ENCODE data around the gene ING4. TPM values are rescaled to one million over a fixed set of nuclear protein-coding genes. Genes with fewer than 3 reads are reported as not detected.

Gene ING4
- total RNA-seq, 4 donors from 2014 or later, result 12.8 to 28.9 (median 19.7) TPM

DNA sequence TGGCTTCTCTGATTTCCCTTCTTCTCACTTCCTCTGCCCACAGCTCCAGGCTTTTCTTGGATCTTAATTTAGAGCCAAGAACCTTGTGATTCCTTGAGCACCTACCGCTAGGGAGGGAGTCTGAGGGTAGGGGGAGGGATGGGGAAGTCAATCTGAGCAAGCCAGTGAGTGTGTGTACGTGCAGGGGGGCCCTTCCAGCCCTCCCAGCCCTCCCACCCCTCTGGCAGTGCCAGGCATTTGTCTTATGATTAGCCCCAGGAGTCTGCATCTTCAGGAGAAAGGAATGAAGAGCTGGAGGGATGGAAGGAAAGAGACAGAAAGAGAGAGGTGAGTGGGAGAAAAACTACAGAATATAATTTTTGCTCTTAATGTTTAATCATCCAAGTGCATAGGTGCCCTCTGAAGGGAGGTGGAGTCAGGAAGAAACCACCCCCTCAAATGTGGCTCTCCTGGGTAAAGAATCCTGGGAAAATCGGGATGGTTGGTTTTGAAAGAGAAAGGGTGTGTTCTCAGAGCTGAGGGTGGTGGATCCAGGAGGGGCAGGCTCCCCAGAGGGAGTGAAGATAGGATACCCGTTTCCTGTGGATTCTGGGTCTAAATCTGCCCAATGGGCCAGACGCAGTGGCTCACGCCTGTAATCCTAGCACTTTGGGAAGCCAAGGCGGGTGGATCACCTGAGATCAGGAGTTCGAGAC lies 35.6 kb upstream of the ING4 start:
- TF ChIP-seq, protein P1, sequence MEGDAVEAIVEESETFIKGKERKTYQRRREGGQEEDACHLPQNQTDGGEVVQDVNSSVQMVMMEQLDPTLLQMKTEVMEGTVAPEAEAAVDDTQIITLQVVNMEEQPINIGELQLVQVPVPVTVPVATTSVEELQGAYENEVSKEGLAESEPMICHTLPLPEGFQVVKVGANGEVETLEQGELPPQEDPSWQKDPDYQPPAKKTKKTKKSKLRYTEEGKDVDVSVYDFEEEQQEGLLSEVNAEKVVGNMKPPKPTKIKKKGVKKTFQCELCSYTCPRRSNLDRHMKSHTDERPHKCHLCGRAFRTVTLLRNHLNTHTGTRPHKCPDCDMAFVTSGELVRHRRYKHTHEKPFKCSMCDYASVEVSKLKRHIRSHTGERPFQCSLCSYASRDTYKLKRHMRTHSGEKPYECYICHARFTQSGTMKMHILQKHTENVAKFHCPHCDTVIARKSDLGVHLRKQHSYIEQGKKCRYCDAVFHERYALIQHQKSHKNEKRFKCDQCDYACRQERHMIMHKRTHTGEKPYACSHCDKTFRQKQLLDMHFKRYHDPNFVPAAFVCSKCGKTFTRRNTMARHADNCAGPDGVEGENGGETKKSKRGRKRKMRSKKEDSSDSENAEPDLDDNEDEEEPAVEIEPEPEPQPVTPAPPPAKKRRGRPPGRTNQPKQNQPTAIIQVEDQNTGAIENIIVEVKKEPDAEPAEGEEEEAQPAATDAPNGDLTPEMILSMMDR (IDR thresholded peaks at IDR 0.05 in 4 of 5, conservative IDR thresholded peaks at IDR 0.05 in 1 of 5), result no peak
- TF ChIP-seq POLR2A (IDR thresholded peaks at IDR 0.05), result no peak
- in situ Hi-C loops (cut with MboI; ENCODE audit: low sequenced_read_pairs in 4 of 4), result no loop called here
- no peak for ATAC-seq
- Histone ChIP-seq H3K36me3 (no peaks in the 10 kb centered on the region), H3K4me1 (peaks cover 0 to 2% of the 10 kb centered on the region in 2 donors), H3K27ac (no peak overlapping the region), H3K27me3 (peaks cover 61 to 87% (median 77%) of the 10 kb centered on the region in 3 donors), H3K9me3 (no peaks in the 10 kb centered on the region), H3K4me3 (no peak overlapping the region)
- intact Hi-C loops (cut with DNase I; ENCODE audit: low total_unique reads), result no loop called here
- no peak for DNase-seq

DNA sequence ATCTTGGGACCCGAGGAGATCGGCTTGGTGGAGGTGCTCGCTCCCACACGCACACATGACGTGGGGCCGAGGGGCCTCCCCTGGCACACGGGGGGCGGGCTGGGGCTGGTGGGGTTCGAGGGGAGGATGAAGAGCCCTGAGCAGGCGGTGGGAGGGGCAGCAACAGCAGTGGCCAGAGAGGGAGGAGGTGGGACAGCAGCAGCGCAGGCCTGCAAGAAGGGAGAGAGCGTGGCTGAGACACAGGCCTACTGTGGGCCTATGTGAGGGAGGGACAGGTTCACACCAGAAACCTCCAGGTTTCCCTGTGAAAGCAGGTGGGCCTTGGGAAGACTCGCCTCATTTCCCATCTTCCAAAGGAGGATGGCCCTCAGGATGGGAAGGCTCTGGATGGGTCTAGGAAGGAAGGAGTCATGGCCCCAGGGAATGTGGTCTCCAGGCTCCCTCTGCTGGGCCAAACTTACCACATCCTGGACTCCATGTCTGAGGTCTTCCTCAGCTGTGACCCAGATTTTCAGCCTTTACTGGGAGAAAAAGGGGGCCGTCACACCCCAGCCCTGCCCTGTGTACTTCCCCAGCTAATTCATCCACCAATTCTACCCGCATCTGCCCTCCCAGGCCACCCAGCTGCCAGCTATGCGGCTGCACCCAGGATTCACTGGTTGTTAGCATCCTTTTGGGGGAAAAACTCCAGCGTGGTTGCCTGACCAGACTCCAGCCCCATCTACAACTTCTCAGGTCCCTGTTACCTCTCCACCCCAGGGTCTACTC lies 34.8 kb upstream of the ING4 start:
- intact Hi-C loops (cut with DNase I; ENCODE audit: low total_unique reads), result no loop called here
- no peak for ATAC-seq
- Histone ChIP-seq H3K27me3 (peaks cover 54 to 81% (median 69%) of the 10 kb centered on the region in 3 donors), H3K4me3 (no peak overlapping the region), H3K4me1 (peaks cover 0 to 2% of the 10 kb centered on the region in 2 donors), H3K27ac (no peak overlapping the region), H3K9me3 (no peaks in the 10 kb centered on the region), H3K36me3 (no peaks in the 10 kb centered on the region)
- no peak for DNase-seq
- TF ChIP-seq, protein P1 (IDR thresholded peaks at IDR 0.05 in 4 of 5, conservative IDR thresholded peaks at IDR 0.05 in 1 of 5), result no peak
- TF ChIP-seq POLR2A (IDR thresholded peaks at IDR 0.05), result no peak
- in situ Hi-C loops (cut with MboI; ENCODE audit: low sequenced_read_pairs in 4 of 4), result no loop called here

DNA sequence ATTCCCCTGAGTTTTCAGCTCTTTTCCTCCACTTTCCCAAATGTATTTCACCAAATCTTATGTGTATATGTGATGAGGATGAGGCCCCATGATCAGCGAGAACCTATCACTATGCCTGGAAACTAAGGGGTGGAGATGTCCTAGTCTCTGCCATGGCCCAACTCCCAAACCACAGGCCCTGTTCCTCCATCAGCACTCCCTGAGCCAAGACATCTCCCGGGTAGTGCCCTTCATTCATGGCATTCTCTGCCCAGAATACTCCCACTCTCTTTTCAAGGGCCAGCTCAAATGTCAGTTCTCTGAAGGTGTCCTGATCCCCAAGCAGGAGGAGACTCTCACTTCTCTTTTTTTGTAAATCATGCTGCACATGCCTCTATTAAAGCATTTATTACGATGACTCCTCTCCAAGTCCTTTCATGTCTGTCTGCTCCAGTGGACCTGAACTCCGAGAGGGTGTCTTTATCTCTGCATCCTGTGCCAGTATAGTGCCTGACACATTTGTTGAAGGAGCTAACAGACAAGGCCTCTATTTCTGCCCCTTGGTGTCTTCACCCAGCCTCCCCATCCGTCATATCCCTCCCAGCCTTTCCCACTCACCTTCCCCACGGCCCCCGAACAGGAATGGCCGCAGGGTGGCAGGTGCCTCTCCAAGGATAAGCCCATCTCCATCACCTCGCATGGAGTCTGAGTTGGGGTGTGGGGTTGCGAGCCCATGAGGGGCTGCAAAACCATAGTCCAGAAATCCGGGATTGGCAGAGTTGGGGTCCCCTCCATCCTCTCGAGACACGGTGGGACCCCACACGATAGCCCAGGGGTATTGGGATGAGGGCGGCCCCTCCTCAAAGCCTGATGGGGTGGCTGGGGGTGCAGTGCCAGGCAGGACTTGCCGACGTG lies 34.0 kb upstream of the ING4 start:
- no peak overlapping the region for H3K4me3 ChIP-seq
- intact Hi-C loops (cut with DNase I; ENCODE audit: low total_unique reads) (no loop called here), in situ Hi-C loops (cut with MboI; ENCODE audit: low sequenced_read_pairs in 4 of 4) (no loop called here)
- H3K4me1 ChIP-seq, result peaks cover 0 to 2% of the 10 kb centered on the region in 2 donors
- no peak for ATAC-seq
- no peak for DNase-seq
- no peak overlapping the region for H3K27ac ChIP-seq
- H3K9me3 ChIP-seq, result no peaks in the 10 kb centered on the region
- peaks cover 48 to 73% (median 61%) of the 10 kb centered on the region in 3 donors for H3K27me3 ChIP-seq
- TF ChIP-seq, protein P1 (IDR thresholded peaks at IDR 0.05 in 4 of 5, conservative IDR thresholded peaks at IDR 0.05 in 1 of 5), result no peak
- no peak for TF ChIP-seq POLR2A (IDR thresholded peaks at IDR 0.05)
- no peaks in the 10 kb centered on the region for H3K36me3 ChIP-seq

DNA sequence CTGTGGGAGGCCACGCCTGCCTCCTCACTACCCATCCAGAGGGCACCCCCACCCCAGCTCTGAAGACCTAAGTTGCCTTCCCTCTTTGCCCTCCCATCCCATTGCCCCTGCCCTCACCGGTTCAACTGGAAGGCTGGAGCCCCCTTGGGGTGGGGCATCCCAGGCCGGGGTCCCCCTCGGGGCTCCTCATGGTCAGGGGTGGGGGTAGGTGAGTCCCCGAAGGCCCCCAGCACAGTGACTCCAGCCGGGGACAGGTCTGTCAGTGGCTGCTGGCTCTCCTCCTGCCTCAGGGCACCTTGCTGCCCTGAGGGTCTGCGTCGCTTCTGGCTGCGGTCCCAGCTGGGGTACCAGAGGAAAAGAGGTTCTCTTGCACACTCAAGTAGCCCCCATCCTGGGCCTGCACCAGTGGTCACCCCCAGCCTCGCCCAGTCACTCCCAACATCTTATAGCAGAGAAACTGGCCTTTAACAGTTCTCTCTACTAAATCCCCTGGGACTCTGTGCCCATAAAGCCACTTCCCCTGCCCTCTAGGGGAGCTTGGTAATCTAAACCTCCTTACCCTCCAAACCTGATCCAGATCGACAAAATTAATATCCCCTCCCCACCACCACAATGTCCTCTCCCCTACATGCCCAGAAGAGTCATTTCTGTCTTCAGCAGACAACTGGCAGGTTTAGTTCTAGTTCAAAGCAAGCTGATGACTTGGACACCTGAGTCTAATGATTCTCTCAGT lies 32.6 kb upstream of the ING4 start:
- Histone ChIP-seq H3K36me3 (no peaks in the 10 kb centered on the region), H3K4me1 (peaks cover 0 to 8% of the 10 kb centered on the region in 2 donors), H3K27me3 (peaks cover 35 to 60% (median 49%) of the 10 kb centered on the region in 3 donors), H3K27ac (no peak overlapping the region), H3K9me3 (no peaks in the 10 kb centered on the region), H3K4me3 (no peak overlapping the region)
- DNase-seq (no peak), ATAC-seq (no peak)
- in situ Hi-C loops (cut with MboI; ENCODE audit: low sequenced_read_pairs in 4 of 4) (no loop called here), intact Hi-C loops (cut with DNase I; ENCODE audit: low total_unique reads) (no loop called here)
- TF ChIP-seq POLR2A (IDR thresholded peaks at IDR 0.05), result no peak
- TF ChIP-seq, protein P1 (IDR thresholded peaks at IDR 0.05 in 4 of 5, conservative IDR thresholded peaks at IDR 0.05 in 1 of 5), result no peak
